GM12874 (cell line): ENCODE data around the gene CORIN.

Source experiments
- CTCF ChIP-seq: IDR thresholded peaks from 2 replicates; pipeline ENCODE4 v1.5.1; 2011; ENCODE audit warnings: low read depth, mild to moderate bottlenecking, control low read depth, low read length, moderate library complexity; ENCODE audit not compliant: insufficient read depth

CORIN gene

GRCh38 chr4:47640911-47641310, 197.0 kb downstream of the CORIN start:
- TF ChIP-seq CTCF = no peak

- TF ChIP-seq CTCF = no peak
These were observed 198.3 kb downstream of the CORIN start for GRCh38 chr4:47639531-47639930.

- TF ChIP-seq CTCF = no peak
These were observed 206.7 kb downstream of the CORIN start for GRCh38 chr4:47631161-47631560.

GRCh38 chr4:47624031-47624441, 213.8 kb downstream of the CORIN start:
- TF ChIP-seq CTCF = no peak

GRCh38 chr4:47621181-47621580, 216.7 kb downstream of the CORIN start:
- no peak for TF ChIP-seq CTCF

GRCh38 chr4:47619691-47620090, 218.2 kb downstream of the CORIN start:
- no peak for TF ChIP-seq CTCF

GRCh38 chr4:47617607-47618006, 220.3 kb downstream of the CORIN start:
- TF ChIP-seq CTCF = no peak

GRCh38 chr4:47615385-47615784, 222.5 kb downstream of the CORIN start:
- TF ChIP-seq CTCF = no peak
